ENCODE measurements around the gene IL1RL2.

DNA sequence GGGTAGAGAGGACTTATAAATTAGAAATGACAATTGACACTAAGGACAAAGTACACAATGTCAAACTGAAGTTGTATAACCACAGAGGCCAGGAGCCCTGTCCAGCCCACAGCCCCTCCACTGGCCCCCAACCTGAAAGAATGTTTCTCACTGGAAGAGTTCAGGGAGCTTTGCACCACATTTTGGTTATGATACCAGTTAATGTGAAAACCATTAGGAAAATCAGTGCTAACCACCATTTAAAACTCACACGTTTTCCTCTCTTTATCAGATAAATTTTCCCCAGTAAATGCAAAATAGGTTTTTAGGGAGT lies 6.2 kb upstream of the IL1RL2 start:
- TF ChIP-seq, protein P1, sequence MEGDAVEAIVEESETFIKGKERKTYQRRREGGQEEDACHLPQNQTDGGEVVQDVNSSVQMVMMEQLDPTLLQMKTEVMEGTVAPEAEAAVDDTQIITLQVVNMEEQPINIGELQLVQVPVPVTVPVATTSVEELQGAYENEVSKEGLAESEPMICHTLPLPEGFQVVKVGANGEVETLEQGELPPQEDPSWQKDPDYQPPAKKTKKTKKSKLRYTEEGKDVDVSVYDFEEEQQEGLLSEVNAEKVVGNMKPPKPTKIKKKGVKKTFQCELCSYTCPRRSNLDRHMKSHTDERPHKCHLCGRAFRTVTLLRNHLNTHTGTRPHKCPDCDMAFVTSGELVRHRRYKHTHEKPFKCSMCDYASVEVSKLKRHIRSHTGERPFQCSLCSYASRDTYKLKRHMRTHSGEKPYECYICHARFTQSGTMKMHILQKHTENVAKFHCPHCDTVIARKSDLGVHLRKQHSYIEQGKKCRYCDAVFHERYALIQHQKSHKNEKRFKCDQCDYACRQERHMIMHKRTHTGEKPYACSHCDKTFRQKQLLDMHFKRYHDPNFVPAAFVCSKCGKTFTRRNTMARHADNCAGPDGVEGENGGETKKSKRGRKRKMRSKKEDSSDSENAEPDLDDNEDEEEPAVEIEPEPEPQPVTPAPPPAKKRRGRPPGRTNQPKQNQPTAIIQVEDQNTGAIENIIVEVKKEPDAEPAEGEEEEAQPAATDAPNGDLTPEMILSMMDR (IDR thresholded peaks at IDR 0.05), result no peak
- no peak for TF ChIP-seq EP300 (IDR thresholded peaks at IDR 0.05)
- no peak for TF ChIP-seq POLR2A (IDR thresholded peaks at IDR 0.05)
